ENCODE data around the gene COL4A1.

COL4A1 gene

DNA sequence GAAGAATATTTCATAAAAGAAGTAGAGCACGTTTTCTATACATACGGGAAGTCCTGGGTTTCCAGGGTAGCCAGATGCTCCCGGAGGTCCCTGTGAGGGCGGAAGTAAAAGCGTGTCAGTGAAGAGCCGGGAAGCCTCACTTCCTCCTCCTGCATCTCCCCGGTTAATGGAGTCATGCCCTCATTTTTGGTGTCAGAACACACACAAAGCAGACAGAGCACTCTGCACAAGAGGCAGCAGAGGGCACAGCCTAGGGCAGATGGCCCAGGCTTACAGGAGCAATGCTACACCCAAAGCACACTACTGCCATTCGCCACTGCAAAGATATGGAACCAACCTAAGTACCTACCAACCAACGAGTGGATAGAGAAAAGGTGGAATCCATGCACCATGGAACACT is 94.4 kb downstream of the COL4A1 start:
- DNase-seq = no peak

DNA sequence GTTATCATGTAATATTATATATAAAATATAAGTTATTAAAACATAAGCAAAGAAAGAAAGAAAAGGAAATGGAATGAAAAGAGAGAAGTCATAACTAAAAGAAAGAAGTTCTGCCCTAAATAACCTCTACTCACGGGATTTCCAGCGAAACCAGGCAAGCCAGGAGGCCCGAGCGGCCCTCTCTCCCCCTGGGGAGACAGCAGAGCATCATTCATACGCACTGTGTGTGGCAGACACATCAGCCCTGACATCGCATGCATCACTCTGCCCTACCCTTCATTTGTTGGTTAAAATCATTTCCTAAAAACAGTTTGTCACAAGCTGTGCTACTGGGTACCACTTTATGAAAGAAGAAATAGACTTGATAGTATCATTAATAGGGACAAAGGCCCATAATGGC is 95.2 kb downstream of the COL4A1 start:
- no peak for DNase-seq

DNA sequence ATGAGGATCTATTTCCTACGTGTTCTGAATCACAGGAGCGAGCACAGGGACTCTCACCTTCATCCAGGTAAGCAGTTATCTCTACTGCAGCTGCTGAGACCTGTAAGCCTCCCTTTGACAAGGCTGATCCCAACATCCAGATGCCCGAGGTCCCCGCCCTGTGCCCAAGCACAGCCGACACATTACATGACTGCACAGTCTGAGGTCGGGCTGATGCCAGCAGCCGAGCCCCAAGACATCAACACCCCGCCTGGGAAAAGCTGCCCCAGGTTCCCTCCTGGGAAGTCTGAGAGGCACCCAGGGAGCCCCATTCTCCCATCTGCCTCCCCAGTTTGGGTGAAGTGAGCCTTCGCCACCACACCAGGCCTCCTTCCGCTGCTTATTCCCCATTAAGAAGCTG is 95.9 kb downstream of the COL4A1 start:
- no peak for DNase-seq

DNA sequence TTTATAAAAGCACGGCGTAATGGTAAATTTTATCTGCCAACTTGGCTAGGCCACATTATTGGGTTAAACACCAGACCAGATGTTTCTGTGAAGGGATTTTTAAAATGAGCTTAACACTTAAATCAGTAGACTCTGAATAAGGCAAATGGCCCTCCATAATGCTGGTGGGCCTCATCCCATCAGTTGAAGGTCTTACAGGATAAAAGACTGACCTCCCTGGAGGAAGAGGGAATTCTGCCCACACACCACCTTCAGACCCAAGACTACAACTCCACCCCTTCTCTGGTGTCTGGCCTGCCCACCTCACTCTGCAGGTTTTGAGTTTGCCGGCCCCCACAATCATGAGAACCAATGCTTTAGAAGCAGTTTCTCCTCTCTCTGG is 96.4 kb downstream of the COL4A1 start:
- DNase-seq = no peak

DNA sequence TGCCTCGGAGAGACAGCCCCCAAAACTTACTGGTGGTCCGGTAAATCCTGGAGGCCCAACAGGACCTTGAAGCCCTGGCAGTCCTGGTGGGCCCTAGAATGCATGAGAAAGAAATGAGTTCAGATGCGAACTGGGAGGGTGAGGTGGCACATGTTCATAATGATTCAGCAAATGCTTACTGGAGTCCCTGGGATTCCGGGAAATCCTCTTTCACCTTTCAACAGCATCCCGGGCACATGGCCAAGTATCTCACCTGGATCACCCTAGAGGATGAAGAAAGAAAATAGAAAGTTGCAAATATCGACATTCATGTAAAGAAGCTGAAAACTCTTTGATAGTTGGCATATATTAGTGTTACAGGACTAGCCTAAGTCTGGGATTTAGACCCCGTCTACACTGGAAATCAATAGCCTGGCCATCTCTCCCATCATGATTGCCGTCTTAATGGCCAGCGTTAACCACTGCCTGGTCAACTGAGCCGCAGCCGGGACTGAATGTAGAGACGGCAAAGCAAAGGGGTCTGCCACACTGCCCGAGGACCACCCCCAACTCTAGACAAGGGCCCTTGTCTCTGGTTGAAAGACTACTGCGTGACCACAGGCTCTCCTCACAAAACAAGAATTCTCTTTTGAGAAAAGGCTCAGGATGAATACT is 96.9 kb downstream of the COL4A1 start:
- no peak for DNase-seq

DNA sequence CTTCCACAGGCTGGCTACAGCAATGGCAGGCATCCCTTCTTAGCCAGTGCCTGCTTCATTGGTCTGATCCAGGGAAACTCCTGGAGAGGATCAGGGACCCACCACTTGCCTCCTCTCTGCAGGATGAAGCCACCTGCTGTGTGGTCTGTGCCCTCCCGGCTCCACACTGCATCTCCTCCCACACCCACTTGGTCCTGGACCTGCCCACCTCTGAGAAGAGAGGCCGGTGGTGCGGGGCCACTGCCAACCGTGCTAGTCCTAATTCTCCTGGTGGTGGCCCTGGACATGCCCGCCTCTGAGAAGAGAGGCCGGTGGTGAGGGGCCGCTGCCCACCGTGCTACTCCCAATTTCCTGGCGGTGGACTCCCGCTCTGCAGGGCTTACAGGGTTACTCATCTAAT is 98.8 kb downstream of the COL4A1 start:
- no peak for DNase-seq

DNA sequence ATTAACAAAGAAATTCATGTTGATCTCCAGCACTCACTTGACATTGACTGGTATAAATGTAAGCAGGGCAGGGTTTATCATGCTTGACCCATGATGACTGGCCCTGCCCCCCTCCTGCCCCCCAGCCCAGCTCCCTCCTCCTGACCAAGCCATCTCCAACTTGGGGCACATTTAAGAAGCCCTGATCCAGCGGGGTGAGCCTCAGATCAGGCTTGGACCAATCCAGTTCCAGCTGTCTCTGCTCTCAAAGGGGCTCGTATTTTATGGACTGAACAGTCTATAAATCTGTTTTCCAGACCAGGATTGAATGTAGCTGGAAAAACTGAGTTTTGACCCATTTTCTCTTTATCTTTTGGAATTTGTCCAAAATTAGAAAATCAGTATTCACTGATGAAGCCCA is 100.0 kb downstream of the COL4A1 start:
- no peak for DNase-seq

DNA sequence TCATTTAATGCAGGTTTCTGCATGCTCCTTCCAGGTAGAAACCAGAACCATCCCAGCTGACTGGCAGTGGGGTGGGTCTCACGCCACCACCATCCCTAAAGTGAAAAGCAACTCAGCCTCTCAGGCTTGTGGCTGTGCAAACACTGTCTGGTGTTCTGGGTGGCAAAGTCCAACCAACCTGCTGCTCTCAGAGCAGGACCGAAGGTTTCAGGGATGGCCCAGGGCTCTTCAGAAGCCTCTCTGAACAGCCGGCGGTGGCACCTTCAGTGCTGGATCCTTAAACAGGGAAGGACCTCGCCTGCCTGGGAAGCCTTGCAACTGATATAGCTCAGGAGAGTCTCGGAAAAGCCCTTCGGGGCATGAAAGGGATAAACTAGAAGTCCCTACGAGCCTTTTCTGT is 100.8 kb downstream of the COL4A1 start:
- no peak for DNase-seq

DNA sequence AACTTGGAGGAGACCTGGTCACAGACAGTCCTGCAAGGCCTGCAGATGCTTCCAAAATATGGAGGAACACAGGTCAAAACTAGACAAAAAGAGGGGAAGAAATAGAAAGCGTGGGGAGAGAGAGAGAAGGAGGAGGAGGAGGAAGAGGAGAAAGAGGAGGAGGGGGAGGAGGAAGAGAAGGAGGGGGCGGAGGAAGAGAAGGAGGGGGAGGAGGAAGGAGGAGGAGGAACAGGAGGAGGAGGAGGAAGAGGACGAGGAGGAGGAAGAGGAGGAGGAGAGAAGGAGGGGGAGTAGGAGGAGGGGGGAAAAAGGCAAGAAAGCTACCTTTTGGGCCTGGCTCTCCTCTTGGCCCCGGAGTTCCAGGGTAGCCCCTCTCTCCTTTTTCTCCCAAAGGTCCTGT is 105.8 kb downstream of the COL4A1 start:
- no peak for DNase-seq

DNA sequence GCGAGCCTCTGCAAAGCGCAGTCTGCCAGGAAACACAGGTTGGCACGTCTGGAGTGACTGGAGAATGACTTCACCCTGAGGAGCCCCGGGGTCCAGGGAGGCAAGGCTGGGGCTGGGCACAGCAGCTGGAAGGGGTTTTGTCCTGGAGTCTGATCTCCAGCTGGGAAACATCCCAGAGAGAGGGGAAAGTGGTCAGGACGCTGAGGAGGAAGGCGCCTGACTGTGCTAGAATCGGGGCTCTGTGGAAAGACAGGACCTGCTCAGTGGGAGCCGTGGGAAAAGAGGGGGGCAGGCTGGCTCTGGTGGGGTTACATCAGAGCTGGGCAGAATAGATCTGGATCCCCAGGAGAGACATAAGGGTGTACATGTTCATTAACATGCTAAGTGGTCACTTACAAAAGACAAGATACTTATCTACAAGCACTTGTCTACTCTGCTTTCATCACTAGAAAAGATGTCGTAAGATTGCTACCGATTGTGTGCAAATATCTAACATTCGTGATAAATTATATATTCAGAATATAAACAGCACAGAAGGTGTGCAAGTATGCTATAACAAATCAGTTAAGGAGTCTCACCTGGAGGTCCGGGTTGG is 106.6 kb downstream of the COL4A1 start:
- DNase-seq = no peak

DNA sequence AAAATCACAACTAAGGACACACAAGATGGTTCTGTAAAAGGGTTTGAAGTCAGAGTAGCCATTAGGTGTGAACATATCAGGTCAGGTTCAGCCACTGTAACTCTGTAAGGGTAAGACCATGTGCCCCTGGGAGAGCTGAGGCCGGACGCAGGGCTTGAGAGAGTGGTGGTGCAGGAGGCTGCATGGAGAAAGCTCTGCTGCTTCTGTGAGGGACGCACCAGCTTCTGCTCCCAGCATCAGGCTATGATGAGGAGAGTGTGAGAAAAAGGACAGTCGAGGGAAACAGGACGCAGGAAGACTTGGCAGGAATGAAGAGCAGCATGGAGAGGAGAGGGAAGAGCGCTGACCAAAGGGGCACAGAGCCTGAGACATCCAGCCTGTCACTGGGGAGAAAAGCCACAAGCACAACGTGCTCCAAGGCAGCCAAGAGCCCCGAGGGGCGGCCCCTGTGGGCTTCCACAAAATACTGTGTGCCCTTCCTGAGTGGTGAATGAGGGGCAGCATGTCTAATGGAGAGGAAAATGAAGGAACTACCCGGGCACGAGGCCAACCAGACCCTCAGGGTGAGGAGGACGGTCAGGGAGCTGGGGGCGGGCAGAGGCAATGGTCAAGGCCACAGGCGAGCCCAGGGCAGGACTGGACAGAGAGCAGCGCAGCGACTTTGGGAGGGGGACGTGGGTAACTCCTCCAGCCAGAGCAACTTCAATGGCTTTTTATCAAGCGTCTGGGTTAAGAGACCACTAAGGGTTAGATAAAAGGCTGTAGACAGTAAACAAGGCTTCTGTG is 107.7 kb downstream of the COL4A1 start:
- no peak for DNase-seq

DNA sequence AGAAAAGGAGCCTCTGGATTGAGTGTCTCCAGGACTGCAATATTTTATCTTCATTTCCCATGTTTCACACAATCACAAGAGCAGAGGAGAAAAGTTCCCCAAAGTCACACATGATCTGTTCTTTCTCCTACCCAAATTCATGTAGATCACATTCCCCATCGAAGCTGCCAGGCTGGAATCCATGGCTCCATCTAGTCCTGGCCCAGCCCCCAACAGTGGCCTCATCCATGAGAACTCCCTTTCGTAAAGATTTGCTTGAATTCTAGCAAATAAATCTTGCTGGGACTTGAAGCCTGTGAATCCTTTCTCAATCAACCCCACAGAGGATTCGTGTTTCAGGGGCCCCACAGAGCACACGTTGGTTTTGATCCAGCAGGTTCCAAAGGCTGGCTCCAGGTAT is 109.5 kb downstream of the COL4A1 start:
- no peak for DNase-seq

DNA sequence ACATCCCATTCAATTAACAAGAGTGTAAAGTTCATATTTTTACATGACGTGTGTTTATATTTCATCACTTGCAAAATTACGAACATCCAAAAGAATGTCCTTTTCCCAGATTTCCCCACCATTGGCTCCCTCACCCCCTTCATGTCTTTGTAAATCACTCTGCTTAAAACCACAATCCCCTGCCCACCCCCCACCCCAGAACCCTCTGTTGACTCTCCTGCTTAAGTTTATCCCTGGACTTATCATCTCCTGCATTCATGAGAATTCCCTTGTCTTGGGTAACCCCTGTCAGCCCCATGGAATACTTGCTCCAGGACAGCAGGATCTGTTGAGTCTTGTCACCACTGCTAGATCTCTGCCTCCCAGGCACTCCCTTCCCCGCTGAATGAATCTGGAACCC is 109.9 kb downstream of the COL4A1 start:
- no peak for DNase-seq

DNA sequence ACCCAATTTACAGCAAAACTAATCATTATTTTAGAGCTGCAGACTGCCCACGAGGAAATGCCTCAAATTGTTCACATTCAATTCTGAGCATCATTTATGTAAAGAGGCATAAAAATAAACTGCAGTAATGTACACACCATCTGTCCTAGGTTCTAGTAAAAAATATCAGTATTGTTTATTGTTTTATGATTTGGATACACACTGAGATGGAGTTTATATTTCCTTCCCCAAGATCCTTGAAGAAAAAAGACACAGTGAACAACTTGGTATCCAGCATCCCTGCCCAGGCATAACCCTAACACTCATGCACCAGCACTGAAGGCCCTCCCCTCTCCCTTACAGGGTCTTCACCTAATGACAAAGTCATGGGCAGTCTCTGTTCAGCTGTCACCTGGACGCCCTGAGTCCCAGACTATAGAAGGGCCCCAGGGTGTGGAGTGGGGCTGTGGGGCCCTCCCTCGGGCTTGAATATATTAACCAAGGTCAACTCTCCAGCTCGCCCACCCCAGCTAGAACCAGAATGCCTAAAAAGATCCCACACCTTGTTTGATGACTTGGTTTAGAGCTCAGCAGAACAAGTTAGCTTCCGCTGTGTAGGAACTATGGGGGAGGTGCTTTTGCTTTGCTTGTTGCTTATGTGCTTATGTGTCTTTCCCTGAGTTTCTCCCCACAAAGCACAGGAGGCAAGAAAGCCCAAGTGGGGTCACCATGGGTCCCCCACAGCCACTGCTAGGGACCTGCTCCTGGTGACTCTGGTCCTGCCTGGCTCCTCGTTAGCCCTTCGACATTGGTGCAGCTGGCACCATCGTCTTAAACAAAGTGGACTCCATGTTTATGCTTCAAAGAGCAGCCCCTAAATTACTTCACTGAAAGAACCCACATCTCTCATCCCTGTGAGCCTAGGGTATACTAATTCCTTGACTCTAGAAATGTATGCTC is 111.1 kb downstream of the COL4A1 start:
- no peak for DNase-seq

DNA sequence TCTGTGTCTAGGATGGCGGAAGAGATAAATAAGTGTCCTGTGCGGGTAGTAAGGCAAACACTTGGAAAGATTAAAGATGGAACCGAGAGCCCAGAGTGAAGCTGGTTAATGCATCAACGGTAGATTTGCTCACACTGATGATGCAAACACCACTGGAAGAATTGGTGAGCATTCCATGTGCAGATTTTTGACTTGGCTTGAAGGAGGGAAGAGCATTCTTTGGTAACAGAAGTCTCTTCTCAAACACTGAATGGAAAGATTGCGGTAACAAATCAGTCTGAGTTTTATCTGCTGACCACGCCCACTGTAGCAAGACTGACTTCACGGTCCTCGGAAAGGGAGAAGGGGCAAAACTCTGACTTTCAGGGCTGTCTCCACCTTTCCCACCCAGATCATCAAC is 112.5 kb downstream of the COL4A1 start:
- DNase-seq = no peak

DNA sequence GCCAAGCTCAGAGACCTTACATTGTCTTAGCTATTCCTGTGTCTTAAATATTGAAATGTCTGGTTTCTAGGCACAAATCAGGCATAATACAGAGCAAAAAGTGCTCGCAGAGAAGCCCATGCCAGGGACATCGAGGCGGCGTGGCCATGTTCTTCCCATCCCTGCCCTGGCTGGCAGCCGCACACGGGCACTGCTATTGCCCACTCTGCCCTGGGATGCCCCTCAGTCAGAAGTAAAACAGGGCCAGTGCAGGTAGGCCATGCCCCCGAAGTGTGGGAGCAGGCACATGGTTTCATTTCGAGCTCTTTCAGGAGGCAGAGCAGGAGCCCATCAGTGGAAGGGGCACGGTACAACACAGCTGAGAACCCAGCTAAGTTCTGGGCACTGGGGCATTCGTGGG is 113.5 kb downstream of the COL4A1 start:
- DNase-seq = no peak

DNA sequence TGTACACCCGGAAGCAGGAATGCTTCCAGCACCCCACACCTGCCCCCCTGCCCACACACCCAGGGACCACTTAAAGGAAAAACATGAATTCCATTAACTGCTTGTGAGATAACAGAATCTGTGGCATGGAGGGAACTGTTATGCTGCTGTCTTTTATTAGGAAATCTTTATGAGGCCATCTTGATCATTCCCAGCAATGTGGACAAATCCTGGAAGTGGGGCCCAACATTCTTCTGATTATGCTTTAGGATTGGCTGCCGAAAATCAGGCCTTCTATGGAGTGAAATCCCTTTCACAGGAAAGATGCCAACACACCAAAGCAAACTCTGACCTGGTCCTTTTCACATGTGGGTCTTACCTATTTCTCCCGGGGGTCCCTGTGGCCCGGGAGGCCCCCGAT is 114.5 kb downstream of the COL4A1 start:
- no peak for DNase-seq

DNA sequence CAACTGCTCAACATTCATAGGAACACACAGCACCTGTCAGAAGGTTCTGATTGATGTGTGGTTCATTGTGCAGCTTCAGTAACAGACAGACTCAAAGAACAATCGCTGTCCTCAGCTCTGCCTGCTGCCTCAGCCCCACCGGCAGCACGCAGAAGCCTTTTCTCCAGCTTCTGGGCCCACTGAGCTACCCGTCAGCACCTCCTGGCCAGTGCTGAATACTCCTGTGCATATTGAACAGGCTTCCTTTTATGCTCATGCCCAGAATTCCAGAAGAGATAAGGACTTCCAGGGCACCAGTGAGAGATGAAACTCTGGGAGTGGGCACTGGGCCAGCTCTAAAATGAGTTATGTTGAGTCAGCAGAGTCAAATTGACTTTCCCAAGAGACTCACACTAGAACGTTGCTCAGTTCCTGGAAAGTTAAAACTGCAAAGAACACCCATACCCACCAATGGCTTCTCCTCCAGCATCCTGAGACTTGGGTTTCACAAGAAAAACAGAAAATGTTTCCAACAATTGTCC is 119.3 kb downstream of the COL4A1 start:
- DNase-seq = no peak

DNA sequence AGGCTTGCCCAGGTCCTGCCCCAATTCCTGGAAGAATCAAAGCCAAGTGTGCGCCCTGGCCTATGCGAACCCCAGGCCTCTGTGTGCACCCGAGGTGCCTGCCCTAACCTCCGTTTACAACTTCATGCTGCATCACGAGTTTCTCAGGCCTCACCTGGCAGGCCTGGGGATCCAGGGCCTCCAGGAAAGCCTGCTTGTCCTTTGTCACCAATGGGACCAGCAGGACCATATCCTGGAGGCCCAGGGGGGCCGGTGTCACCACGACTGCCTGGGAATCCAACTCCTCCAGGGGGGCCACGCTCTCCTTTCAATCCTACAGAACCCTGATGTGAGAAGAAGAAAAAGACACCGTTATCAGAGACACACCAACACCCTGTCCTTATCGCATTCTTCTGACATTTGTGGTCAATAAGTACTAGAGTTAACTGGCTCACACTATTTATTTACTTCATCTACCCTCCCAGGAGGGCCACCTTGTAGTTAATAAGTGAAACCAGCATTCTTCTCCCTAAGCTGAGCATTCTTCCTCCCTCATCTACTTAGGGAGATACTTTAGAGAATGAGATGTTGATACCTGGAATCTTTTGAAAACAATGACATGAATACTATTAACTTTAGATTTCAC is 120.6 kb downstream of the COL4A1 start:
- DNase-seq = no peak

DNA sequence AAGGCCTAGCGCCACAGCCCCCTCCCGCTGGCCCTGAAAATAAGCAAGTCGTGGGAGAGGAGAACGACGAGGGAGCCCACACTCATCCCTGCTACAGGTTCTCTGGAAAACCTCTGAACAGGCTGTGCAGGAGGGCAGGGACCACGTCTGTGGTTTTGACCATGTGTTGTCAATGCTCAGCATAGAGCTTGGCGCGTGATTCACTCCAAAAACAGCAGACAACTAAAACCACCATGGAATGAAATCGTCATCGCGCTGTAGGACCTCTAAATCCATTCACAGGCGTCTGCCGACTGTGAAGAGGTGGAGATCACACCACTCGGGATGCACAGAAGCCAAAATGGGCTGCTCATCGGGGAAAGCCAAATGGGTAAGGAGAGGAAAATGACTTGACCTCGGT is 121.3 kb downstream of the COL4A1 start:
- no peak for DNase-seq

DNA sequence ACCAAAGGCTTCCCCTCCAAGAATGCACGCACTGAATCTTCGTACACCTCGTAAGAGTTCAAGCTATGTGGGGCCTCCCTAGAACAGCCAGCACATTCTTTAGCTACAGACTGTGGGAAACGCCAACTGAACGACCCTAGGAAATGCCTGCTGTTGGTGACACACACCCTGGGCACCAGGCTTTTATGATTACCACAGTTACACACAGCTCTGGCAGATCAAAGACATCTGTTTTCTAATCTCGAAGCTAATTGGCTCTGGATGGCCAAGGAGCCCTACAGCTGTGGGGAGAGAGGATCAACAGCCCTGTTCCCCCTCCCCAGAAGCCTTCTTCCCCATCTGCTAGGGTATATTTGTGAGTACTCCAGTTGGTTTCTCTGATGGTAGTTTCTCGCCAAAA is 123.0 kb downstream of the COL4A1 start:
- no peak for DNase-seq

DNA sequence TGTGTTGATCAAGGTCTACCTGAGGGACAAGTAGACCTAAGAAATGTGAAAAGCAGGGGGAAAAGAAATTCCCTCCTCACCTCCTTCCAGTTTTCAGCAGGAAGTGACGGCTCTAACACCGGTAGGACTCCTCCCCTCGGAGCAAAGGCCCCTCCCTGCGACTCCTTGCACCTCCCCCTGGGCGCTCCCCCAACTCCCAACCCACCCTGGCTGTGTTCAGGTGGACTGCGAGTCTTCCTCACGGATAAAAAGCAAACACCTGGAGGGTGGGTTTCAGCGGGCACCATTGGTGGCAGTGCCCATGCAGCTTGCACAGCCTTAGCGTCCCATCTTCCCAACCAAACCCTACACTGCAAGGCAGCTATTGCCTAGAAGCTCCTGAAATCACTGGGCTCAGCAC is 124.5 kb downstream of the COL4A1 start:
- DNase-seq = no peak

DNA sequence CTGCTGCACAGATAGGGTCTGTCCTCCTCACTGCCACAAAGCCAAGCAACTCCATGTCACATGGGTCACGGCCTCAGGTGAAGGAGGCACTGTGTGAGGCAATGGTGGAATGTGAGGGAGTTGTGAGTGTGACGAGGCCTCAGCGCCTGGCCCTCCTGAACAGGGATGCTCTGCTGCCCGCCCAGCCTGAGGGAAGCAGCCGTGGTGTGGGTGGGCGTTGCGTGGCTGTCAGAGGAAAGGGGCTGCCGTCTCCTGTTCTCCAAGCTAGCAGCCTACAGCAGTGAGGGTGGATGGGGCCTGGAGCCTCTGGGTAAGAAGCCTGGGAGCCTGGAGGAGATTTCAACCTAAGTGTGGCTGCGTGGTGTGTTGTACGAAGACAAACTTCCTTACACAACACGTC is 125.0 kb downstream of the COL4A1 start:
- no peak for DNase-seq

Measured in CD4-positive, alpha-beta T cell treated with Interleukin-6 for 4 hours (primary cell).